ENCODE measurements around the gene TSTD1.

GRCh38 chr1:161008869-161009510 lies 29.8 kb downstream of the TSTD1 start:
- TF ChIP-seq POLR2AphosphoS5 (IDR thresholded peaks at IDR 0.05; ENCODE audit: low read depth), result no peak
- TF ChIP-seq GABPA (IDR thresholded peaks at IDR 0.05; ENCODE audit: low read depth), result no peak
- no peak for TF ChIP-seq CTCF (IDR thresholded peaks at IDR 0.05; ENCODE audit: insufficient read depth, low read length)
- no peak for TF ChIP-seq REST (IDR thresholded peaks at IDR 0.05; ENCODE audit: insufficient replicate concordance, low read depth)

Data from HL-60 (cell line).